ENCODE results near the gene SNX9. TPM values are rescaled to one million over a fixed set of nuclear protein-coding genes. Genes with fewer than 3 reads are reported as not detected.

The SNX9 gene
- total RNA-seq, 1 experiment from 2014 or later: 51.4 TPM

DNA sequence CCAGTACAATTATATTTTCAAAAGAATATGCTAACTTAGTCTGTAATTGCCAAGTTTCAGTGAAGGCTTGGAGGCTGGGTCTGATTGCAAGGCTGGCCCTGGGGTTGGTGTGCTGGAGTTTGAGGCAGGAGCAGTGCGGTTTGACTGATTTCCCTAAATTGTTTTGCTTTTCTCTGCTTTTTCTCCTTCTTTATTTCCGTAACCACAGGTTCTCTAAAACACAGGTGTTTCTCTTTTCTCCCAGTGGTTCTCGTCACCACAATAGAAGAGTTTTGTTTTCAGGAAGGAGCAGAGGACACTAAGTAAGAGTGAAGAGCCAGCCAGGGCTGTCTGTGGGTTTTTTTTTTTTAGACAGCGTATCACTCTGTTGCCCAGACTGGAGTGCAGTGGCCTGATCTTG, 8.2 kb upstream of the SNX9 start:
- H3K36me3 ChIP-seq: no peaks in the 10 kb centered on the region
- H3K27me3 ChIP-seq: no peaks in the 10 kb centered on the region
- H3K9me3 ChIP-seq: peaks cover 2% of the 10 kb centered on the region; the same call in 1 of the 2 replicates
- H3K4me3 ChIP-seq: no peak overlapping the region
- no peak for DNase-seq

- H3K4me3 ChIP-seq: no peak overlapping the region
- no peaks in the 10 kb centered on the region; the same call in 1 of the 2 replicates for H3K36me3 ChIP-seq
- DNase-seq: no peak
- no peaks in the 10 kb centered on the region for H3K9me3 ChIP-seq
- H3K27me3 ChIP-seq: no peaks in the 10 kb centered on the region
These were observed 1.6 kb upstream of the SNX9 start for GRCh38 chr6:157821342-157822033.

- Histone ChIP-seq H3K4me3 (peak overlapping the region; percentile 52), H3K36me3 (no peaks in the 10 kb centered on the region; the same call in 1 of the 2 replicates), H3K9me3 (no peaks in the 10 kb centered on the region), H3K27me3 (no peaks in the 10 kb centered on the region)
- DNase-seq: peak; percentile 36
These were observed 623 bp upstream of the SNX9 start for GRCh38 chr6:157822245-157823000.

DNA sequence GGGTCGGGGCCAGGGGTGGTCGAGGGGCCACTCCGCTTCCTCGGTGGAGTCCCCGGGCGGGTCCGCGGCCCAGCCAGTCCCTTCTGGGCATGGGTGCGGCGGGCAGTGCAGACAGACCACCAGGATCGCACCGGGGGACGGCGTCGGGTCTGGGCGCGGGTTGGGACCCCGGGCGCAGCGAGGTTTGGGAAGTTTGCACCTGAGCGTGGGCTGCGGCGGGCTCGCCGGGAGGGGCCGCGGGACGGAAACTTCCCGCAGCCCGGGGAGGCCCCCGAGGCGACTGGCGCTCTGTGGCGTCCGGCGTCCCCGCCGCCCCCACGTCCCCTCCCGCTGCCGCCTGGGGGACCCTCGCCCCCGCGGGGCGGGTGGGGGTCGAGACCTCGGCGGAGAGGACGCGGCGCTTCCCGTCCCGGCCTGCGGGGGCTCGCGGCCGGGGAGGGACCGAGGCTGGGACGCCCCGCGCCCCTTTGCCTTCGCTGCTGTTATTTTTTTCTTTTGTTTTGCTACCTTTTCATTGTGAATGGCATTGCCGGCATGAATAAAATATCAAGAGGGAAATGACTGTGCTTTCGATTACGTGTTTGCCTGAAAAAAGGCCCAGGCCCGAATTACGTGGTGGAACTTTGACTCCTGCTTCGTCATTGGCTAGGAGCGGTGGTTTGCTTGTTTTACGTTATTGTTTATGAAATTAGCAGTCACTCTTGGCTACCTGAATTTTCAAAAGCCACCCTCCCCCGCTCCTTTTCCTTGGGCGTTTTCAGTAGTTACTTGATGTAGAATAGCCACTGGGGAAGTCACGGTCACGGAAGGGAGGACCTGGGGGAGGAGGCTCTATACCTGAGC, 703 bp downstream of the SNX9 start:
- Histone ChIP-seq H3K4me3 (peak overlapping the region; percentile 60), H3K9me3 (no peaks in the 10 kb centered on the region), H3K36me3 (peaks cover 3% of the 10 kb centered on the region), H3K27me3 (no peaks in the 10 kb centered on the region)
- DNase-seq: peak; percentile 73

DNA sequence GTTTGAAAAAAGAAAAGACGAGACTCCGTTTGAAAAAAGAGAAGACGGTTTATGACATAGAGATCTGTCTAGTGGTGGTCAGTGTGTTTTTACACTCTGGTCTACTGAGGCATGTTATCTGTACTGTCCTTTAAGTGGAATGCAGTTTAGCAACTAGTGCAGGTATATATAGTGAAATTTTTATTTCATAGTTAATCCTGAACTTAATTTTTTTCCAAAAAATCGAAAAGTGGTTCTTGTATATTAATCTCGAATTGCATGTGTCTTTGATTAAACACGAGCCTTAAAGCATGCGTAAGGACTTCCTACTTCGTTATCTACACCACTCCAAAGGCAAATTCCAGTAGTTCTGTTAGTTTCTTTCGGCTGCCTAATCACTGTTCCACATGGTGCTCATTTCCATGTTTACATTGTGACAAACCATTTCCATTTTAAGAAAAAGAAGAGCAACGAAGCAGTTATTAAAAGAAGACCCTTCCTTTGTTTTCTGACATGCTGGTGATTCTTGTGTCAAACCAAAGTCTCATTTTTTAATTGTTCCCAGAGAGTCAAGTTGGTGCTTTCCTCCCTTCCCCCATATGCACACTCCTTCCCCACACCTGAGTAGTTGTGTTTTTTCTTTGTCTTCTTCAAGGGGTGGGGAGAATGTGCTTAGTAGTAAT, 2.3 kb downstream of the SNX9 start:
- Histone ChIP-seq H3K4me3 (peak overlapping the region; percentile 60), H3K36me3 (peaks cover 12% of the 10 kb centered on the region), H3K27me3 (no peaks in the 10 kb centered on the region), H3K9me3 (no peaks in the 10 kb centered on the region)
- DNase-seq: no peak

- DNase-seq: no peak
- peaks cover 34% of the 10 kb centered on the region for H3K36me3 ChIP-seq
- no peak overlapping the region for H3K4me3 ChIP-seq
- no peaks in the 10 kb centered on the region for H3K9me3 ChIP-seq
- no peaks in the 10 kb centered on the region for H3K27me3 ChIP-seq
These were observed 7.4 kb downstream of the SNX9 start for GRCh38 chr6:157830354-157831017.

DNA sequence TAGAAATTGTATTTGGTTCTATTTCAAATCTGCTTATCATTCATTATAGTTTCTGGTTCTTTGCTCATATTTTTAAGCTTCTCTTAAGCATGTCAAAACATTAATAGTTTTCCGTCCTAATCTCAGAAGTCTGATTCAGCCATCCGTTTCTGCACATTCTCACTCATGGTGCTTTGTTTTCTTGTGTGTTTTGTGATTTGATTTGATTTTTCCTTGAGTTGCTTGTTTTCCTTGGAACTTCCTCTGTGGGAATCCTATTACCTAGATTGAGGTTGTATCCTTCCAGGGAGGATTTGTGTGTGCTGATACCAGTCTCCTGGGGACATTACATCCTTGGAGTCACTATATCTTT, 7.9 kb downstream of the SNX9 start:
- Histone ChIP-seq H3K36me3 (peaks cover 34% of the 10 kb centered on the region), H3K9me3 (no peaks in the 10 kb centered on the region), H3K4me3 (no peak overlapping the region), H3K27me3 (no peaks in the 10 kb centered on the region)
- no peak for DNase-seq

- H3K4me3 ChIP-seq: no peak overlapping the region
- DNase-seq: no peak
These were observed 8.6 kb downstream of the SNX9 start for GRCh38 chr6:157831424-157832249.

GRCh38 chr6:157832250-157832967, 9.4 kb downstream of the SNX9 start:
- no peaks in the 10 kb centered on the region for H3K27me3 ChIP-seq
- DNase-seq: no peak

More at GRCh38 chr6:157831424-157832249, 8.6 kb downstream of the SNX9 start:
- no peaks in the 10 kb centered on the region for H3K27me3 ChIP-seq
- H3K9me3 ChIP-seq: no peaks in the 10 kb centered on the region
- peaks cover 34% of the 10 kb centered on the region for H3K36me3 ChIP-seq

DNA sequence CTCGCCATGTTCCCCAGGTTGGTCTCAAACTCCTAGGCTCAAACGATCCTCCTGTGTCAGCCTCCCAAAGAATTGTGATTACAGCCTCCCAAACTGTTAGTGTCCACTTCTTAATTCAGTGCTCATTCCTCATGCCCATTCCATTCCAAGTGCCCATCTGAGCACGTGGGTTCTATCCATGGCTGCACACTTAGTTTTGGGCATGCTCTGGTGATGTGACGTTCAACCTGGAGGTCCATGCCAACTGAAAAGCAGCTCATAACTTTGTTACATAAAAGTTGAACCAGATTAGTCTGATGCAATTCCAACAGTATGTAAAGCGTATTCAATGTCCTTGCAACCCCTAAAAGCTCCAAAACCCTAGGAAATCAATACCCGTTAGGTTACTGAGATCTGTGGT, 11.5 kb downstream of the SNX9 start:
- no peak overlapping the region for H3K4me3 ChIP-seq
- no peaks in the 10 kb centered on the region for H3K9me3 ChIP-seq
- H3K27me3 ChIP-seq: no peaks in the 10 kb centered on the region
- DNase-seq: no peak
- H3K36me3 ChIP-seq: peaks cover 29% of the 10 kb centered on the region

More at GRCh38 chr6:157832250-157832967, 9.4 kb downstream of the SNX9 start:
- Histone ChIP-seq H3K36me3 (peaks cover 34% of the 10 kb centered on the region), H3K4me3 (no peak overlapping the region), H3K9me3 (no peaks in the 10 kb centered on the region)

DNA sequence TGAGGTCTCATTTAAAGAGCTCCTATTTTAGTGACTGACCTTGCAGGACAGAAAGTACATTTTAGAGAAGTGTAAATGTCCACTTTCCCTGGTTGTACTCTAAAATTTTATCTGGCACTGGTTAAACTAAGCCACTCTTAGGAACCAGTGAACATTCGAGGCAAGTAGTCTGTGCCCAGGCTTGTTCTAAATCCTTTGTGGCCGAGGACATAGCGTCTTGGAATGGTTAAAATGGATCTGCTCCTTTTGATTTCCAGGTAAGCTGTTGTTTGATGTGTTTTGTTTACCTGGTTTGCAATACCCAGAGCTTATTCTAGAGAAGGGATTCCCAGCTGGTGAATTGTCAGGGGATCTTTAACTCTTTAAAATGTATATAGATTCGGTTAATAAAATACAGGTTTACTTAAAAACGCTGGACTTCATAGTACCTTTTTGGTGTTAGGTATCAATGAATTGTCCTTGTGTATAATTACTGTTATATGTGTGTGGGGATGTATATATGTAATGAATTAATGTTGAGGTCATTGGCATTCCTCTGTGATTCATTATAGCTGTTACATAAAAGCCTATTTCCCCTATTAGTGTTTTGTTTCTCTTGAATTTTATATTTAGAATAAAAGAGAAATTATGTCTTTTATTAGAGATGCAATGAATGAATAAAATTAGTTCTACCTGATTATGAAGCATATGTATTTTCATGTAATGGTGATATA, 15.8 kb downstream of the SNX9 start:
- DNase-seq: no peak

DNA sequence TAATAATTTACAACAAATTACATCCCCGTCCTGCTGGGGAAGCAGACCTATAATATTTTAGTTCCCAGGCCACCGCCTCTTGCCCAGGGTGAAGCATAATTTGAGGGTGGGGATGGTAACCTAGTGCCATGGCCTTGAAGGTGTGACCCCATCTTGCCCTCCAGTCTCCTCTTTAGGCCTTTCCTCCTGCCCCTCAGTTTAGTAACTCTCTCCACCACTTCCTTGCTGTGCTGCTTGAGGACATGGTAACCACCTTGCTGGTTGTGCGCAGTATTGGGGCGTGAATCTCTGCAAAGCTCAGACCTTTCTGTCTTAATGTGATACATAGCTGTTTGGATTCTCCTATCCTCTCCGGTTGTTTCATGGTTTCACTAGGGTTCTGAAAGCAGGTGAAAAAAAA, 16.6 kb downstream of the SNX9 start:
- Histone ChIP-seq H3K9me3 (no peaks in the 10 kb centered on the region), H3K36me3 (peaks cover 7% of the 10 kb centered on the region), H3K4me3 (no peak overlapping the region), H3K27me3 (no peaks in the 10 kb centered on the region)
- no peak for DNase-seq

More for the DNA sequence above, 15.8 kb downstream of the SNX9 start:
- H3K9me3 ChIP-seq: no peaks in the 10 kb centered on the region
- H3K4me3 ChIP-seq: no peak overlapping the region
- H3K36me3 ChIP-seq: peaks cover 10% of the 10 kb centered on the region
- H3K27me3 ChIP-seq: no peaks in the 10 kb centered on the region

GRCh38 chr6:157840261-157840660, 17.2 kb downstream of the SNX9 start:
- Histone ChIP-seq H3K9me3 (no peaks in the 10 kb centered on the region), H3K36me3 (peaks cover 3% of the 10 kb centered on the region), H3K4me3 (no peak overlapping the region; the same call in 1 of the 2 replicates), H3K27me3 (no peaks in the 10 kb centered on the region)
- DNase-seq: no peak

- peak; percentile 25 for DNase-seq
- no peak overlapping the region; the same call in 1 of the 2 replicates for H3K4me3 ChIP-seq
- H3K36me3 ChIP-seq: peaks cover 3% of the 10 kb centered on the region
These were observed 17.7 kb downstream of the SNX9 start for GRCh38 chr6:157840776-157841175.

More at GRCh38 chr6:157840776-157841175, 17.7 kb downstream of the SNX9 start:
- Histone ChIP-seq H3K9me3 (no peaks in the 10 kb centered on the region), H3K27me3 (no peaks in the 10 kb centered on the region)
